Neural cell (in vitro differentiated cells): Measurements from ENCODE around the gene NR1I3. TPM values are rescaled to one million over a fixed set of nuclear protein-coding genes. Genes with fewer than 3 reads are reported as not detected.

Experiments used
- H2AFZ ChIP-seq: fragments of 200-600, 300-800 bp; sonication (generic), shearing (Covaris generic); 2 replicates; pipeline ENCODE4 v1.6.0; 2014; ENCODE audit warnings: low read depth, mild to moderate bottlenecking, antibody characterized with exemption, low read length, moderate library complexity
- H3F3A ChIP-seq: fragments of 200-600 bp; shearing (Covaris generic); 2 replicates; pipeline ENCODE4 v1.6.1; 2016; ENCODE audit warnings: mild to moderate bottlenecking, moderate library complexity, mixed read lengths, antibody characterized with exemption, low read length; ENCODE audit not compliant: insufficient read depth, poor library complexity, severe bottlenecking
- H3K27ac ChIP-seq: fragments of 200-600, 300-800 bp; sonication (generic), shearing (Covaris generic); 2 replicates; pipeline ENCODE4 v1.5.1; 2014; ENCODE audit warnings: mild to moderate bottlenecking, low read length, moderate library complexity
- H3K27me3 ChIP-seq: fragments of 300-800, 200-600 bp; sonication (generic), shearing (Covaris generic); 2 replicates; pipeline ENCODE4 v1.6.0; 2014; ENCODE audit warnings: mild to moderate bottlenecking, low read depth, low read length, moderate library complexity; ENCODE audit not compliant: insufficient read depth
- H3K36me3 ChIP-seq: fragments of 300-800, 200-600 bp; sonication (generic), shearing (Covaris generic); 2 replicates; pipeline ENCODE4 v1.5.1; 2014; ENCODE audit warnings: mild to moderate bottlenecking, antibody characterized with exemption, low read length, moderate library complexity; ENCODE audit not compliant: insufficient read depth
- H3K4me2 ChIP-seq: fragments of 300-800, 200-600 bp; sonication (generic), shearing (Covaris generic); 2 replicates; pipeline ENCODE4 v1.6.0; 2014; ENCODE audit warnings: mild to moderate bottlenecking, low read length
- H3K4me3 ChIP-seq: fragments of 300-800, 200-600 bp; sonication (generic), shearing (Covaris generic); 2 replicates; pipeline ENCODE4 v1.5.1; 2014; ENCODE audit warnings: mild to moderate bottlenecking, low read length, moderate library complexity
- H3K79me2 ChIP-seq: fragments of 200-600 bp; shearing (Covaris generic); replicated peaks from 2 replicates; pipeline ENCODE4 v1.6.0; 2014; ENCODE audit warnings: mild to moderate bottlenecking, low read length, moderate library complexity; ENCODE audit not compliant: insufficient read depth
- H3K9ac ChIP-seq: fragments of 300-800, 200-600 bp; sonication (generic), shearing (Covaris generic); 2 replicates; pipeline ENCODE4 v1.6.1; 2016; ENCODE audit warnings: mild to moderate bottlenecking, low read length, mixed read lengths
- H3K9me2 ChIP-seq: fragments of 200-600 bp; shearing (Covaris generic); 2 replicates; pipeline ENCODE4 v1.6.1; 2016; ENCODE audit warnings: mild to moderate bottlenecking, low read length, mixed read lengths; ENCODE audit not compliant: insufficient read depth
- H3K9me3 ChIP-seq: fragments of 200-600, 300-800 bp; sonication (generic), shearing (Covaris generic); 2 replicates; pipeline ENCODE4 v1.6.1; 2016; ENCODE audit warnings: mild to moderate bottlenecking, mixed run types, low read length, moderate library complexity, mixed read lengths
- H4K20me1 ChIP-seq: fragments of 200-600 bp; shearing (Covaris generic); 2 replicates; pipeline ENCODE4 v1.6.1; 2016; ENCODE audit warnings: mild to moderate bottlenecking, mixed run types; ENCODE audit not compliant: insufficient read depth
- CTCF ChIP-seq: fragments of 450-650 bp; IDR thresholded peaks from 2 replicates; pipeline ENCODE4 v1.5.1; 2014; ENCODE audit warnings: antibody characterized with exemption, mild to moderate bottlenecking, moderate library complexity; ENCODE audit not compliant: poor library complexity, severe bottlenecking
- EP300 ChIP-seq: fragments of 450-650 bp; conservative IDR thresholded peaks from 2 replicates; pipeline ENCODE4 v1.6.1; 2014; ENCODE audit warnings: antibody characterized with exemption, mild to moderate bottlenecking, moderate library complexity; ENCODE audit not compliant: poor library complexity, severe bottlenecking
- EZH2 ChIP-seq: fragments of 200-600, 300-800 bp; shearing (Covaris generic), sonication (generic); IDR thresholded peaks from 2 replicates; pipeline ENCODE4 v1.6.1; 2014; ENCODE audit warnings: antibody characterized with exemption, low read length, borderline replicate concordance, mild to moderate bottlenecking; ENCODE audit not compliant: insufficient read depth, poor library complexity, severe bottlenecking
- MXI1 ChIP-seq: fragments of 450-650 bp; conservative IDR thresholded peaks from 2 replicates; pipeline ENCODE4 v1.6.1; 2014; ENCODE audit warnings: antibody characterized with exemption, mild to moderate bottlenecking; ENCODE audit not compliant: poor library complexity, severe bottlenecking
- POLR2AphosphoS5 ChIP-seq: IDR thresholded peaks from 2 replicates; pipeline ENCODE4 v1.6.1; 2012
- RAD21 ChIP-seq: fragments of 450-650 bp; conservative IDR thresholded peaks from 2 replicates; pipeline ENCODE4 v1.6.1; 2014; ENCODE audit warnings: antibody characterized with exemption, mild to moderate bottlenecking, moderate library complexity
- REST ChIP-seq: IDR thresholded peaks from 2 replicates; pipeline ENCODE4 v1.6.1; 2012; ENCODE audit warnings: borderline replicate concordance
- SMC3 ChIP-seq: fragments of 450-650 bp; conservative IDR thresholded peaks from 2 replicates; pipeline ENCODE4 v1.6.1; 2014; ENCODE audit warnings: antibody characterized with exemption, mild to moderate bottlenecking, moderate library complexity; ENCODE audit not compliant: poor library complexity
- TAF1 ChIP-seq: IDR thresholded peaks from 2 replicates; pipeline ENCODE4 v1.6.1; 2012; ENCODE audit warnings: low read depth
- polyA plus RNA-seq: library from polyadenylated mRNA; depleted of rRNA; stranded (reverse); fragments of >200 nt; gene quantifications from 2 replicates; pipeline ENCODE4 v1.2.3, GENCODE V29; 2014

Gene NR1I3
- polyA plus RNA-seq, 1 donor from 2014 or later: not detected

GRCh38 chr1:161198897-161199431, 39.0 kb downstream of the NR1I3 start, which contains the start of gene ADAMTS4:
ADAMTS4 (minus strand) TSS chr1:161199054; CDS start chr1:161198627, 427 bp downstream.
- Histone ChIP-seq H3K9ac (no peak within 1 kb of the TSS), H3K9me3 (no peaks in the 10 kb centered on the region), H3F3A (no peaks in the 10 kb centered on the region), H3K4me2 (no peak within 1 kb of the TSS), H3K36me3 (peaks cover 5% of the 10 kb centered on the region), H3K9me2 (no peaks in the 10 kb centered on the region), H2AFZ (no peak within 1 kb of the TSS), H3K27ac (no peak within 1 kb of the TSS), H3K27me3 (no peaks in the 10 kb centered on the region), H3K79me2 (peaks cover 17% of the 10 kb centered on the region), H4K20me1 (no peaks in the 10 kb centered on the region), H3K4me3 (no peak within 1 kb of the TSS)
- TF ChIP-seq SMC3 (no peak), EZH2 (no peak), MXI1 (no peak), EP300 (no peak), RAD21 (no peak), POLR2AphosphoS5 (no peak), REST (no peak)

GRCh38 chr1:161198194-161198896, 39.7 kb downstream of the NR1I3 start:
- no peak overlapping the region for H3K9ac ChIP-seq
- no peaks in the 10 kb centered on the region for H3K27me3 ChIP-seq
- H3K9me2 ChIP-seq: no peaks in the 10 kb centered on the region
- H3K79me2 ChIP-seq: peaks cover 11% of the 10 kb centered on the region
- H3K27ac ChIP-seq: no peak overlapping the region
- H3K36me3 ChIP-seq: no peaks in the 10 kb centered on the region
- no peak overlapping the region for H3K4me2 ChIP-seq
- TF ChIP-seq EP300 (no peak), REST (no peak), RAD21 (no peak), TAF1 (no peak), MXI1 (no peak), CTCF (no peak), EZH2 (no peak), POLR2AphosphoS5 (no peak)
- H3K4me3 ChIP-seq: no peak overlapping the region
- no peaks in the 10 kb centered on the region for H3K9me3 ChIP-seq
- no peaks in the 10 kb centered on the region for H3F3A ChIP-seq
- H2AFZ ChIP-seq: no peak overlapping the region
- no peaks in the 10 kb centered on the region for H4K20me1 ChIP-seq
